Right lobe of liver (tissue), 6 donors: ENCODE data around the gene ABL1. TPM values are rescaled to one million over a fixed set of nuclear protein-coding genes. Genes with fewer than 3 reads are reported as not detected.

Experiments used
- ATAC-seq, 4 donors: fragments of 200-7000 bp; cut with Tn5 transposase; one replicate each; pipeline ENCODE4 v1.9.1; 2020; ENCODE audit warnings: mild to moderate bottlenecking in 4 of 4, moderate library complexity in 4 of 4
- DNase-seq, 3 donors: peaks; one replicate each; pipeline ENCODE4 v3.0.0-alpha.2; 2020
- H3K27ac ChIP-seq, 3 donors: fragments of 200-600 bp; one replicate each; pipeline ENCODE4 v1.8.0; 2022
- H3K27me3 ChIP-seq, 2 donors: fragments of 200-600 bp; one replicate each; pipeline ENCODE4 v1.8.0; 2022
- H3K36me3 ChIP-seq, 4 donors: fragments of 200-600 bp; sonication (generic) in 1 of 4; one replicate each; pipeline versions ENCODE4 v1.5.1 to v1.8.0; 2017 to 2022; ENCODE audit warnings: control low read depth in 1 of 4
- H3K4me1 ChIP-seq, 4 donors: fragments of 200-600 bp; sonication (generic) in 1 of 4; one replicate each; pipeline versions ENCODE4 v1.5.1 to v1.8.0; 2017 to 2022; ENCODE audit warnings: control low read depth in 1 of 4
- H3K4me3 ChIP-seq, 3 donors: fragments of 200-600 bp; one replicate each; pipeline ENCODE4 v1.8.0; 2022
- H3K9me3 ChIP-seq, 4 donors: fragments of 200-600 bp; sonication (generic) in 1 of 4; one replicate each; pipeline versions ENCODE4 v1.5.1 to v1.8.0; 2017 to 2022; ENCODE audit warnings: control low read depth in 1 of 4
- CTCF ChIP-seq, 4 donors: fragments of 200-600 bp in 3 of 4; fragments of 450-650 bp in 1 of 4; IDR thresholded peaks; one replicate each; pipeline versions ENCODE4 v1.5.1 to v1.8.0; 2016 to 2022; ENCODE audit warnings: antibody characterized with exemption in 4 of 4, mild to moderate bottlenecking in 2 of 4
- POLR2A ChIP-seq: fragments of 450-650 bp; IDR thresholded peaks from one replicate; pipeline ENCODE4 v1.6.1; 2017; ENCODE audit warnings: antibody characterized with exemption, mild to moderate bottlenecking
- WGBS: methylation state at CpG from one replicate; pipeline ENCODE4 v1.1.6; 2018; ENCODE audit warnings: low coverage, low lambda C conversion rate; ENCODE audit not compliant: insufficient coverage; ENCODE audit errors: missing lambda C conversion rate; 5-methylcytosine and 5-hydroxymethylcytosine counted together
- intact Hi-C, 2 donors: fragments of 100-400 bp; cut with DNase I; formaldehyde crosslinking; loops; one replicate each; pipeline versions ENCODE4 v1.11.2 to v1.14.1; 2022
- total RNA-seq, 6 experiments: library from RNA; depleted of rRNA in 2 of 6; stranded (reverse); fragments of >200 nt in 2 of 6; fragmentation: NEBNext Ultra II Directional in 3 of 6; extraction: Animal tissue kit (Norgen Biotek cat#: 25700) in 3 of 6; gene quantifications; one replicate each; pipeline versions ENCODE4 v1.1.0 to v1.2.4, GENCODE V29; 2016 to 2023
- donor health status: DM: no; HTN: yes; CAD: no.
- donor health status: DM: no; HTN: no; CAD: no.
- donor health status: DM: no; HTN: no; CAD: no.
- donor health status: DM: no; HTN: yes; CAD: no.
- donor health status: DM: no; HTN: yes; CAD: no.

The ABL1 gene
- total RNA-seq, 6 experiments from 2014 or later = 17.0 to 25.8 (median 18.8) TPM

GRCh38 chr9:130805510-130806326 is 29.3 kb upstream of the ABL1 start:
- Histone ChIP-seq H3K27ac (no peak overlapping the region), H3K4me3 (no peak overlapping the region), H3K4me1 (no peaks in the 10 kb centered on the region), H3K9me3 (no peaks in the 10 kb centered on the region), H3K36me3 (no peaks in the 10 kb centered on the region), H3K27me3 (no peaks in the 10 kb centered on the region)
- WGBS = 58% methylated on average over 1 of the region's 1 CpG
- no peak for DNase-seq
- ATAC-seq = no peak
- intact Hi-C loops = no loop called here
- TF ChIP-seq CTCF (IDR thresholded peaks at IDR 0.05) (no peak), POLR2A (no peak)

- DNase-seq = no peak
- Histone ChIP-seq H3K36me3 (no peaks in the 10 kb centered on the region), H3K4me3 (no peak overlapping the region), H3K4me1 (no peaks in the 10 kb centered on the region), H3K27me3 (no peaks in the 10 kb centered on the region), H3K27ac (no peak overlapping the region), H3K9me3 (no peaks in the 10 kb centered on the region)
- ATAC-seq = no peak
- WGBS = 77% methylated on average over 1 of the region's 1 CpG
- intact Hi-C loops = no loop called here
- TF ChIP-seq CTCF (IDR thresholded peaks at IDR 0.05) (no peak), POLR2A (no peak)
Observed at GRCh38 chr9:130806327-130806716, 28.7 kb upstream of the ABL1 start.

GRCh38 chr9:130810609-130811136 is 24.4 kb upstream of the ABL1 start:
- ATAC-seq (no peak), DNase-seq (no peak)
- Histone ChIP-seq H3K4me3 (no peak overlapping the region), H3K27ac (no peak overlapping the region), H3K4me1 (no peaks in the 10 kb centered on the region), H3K27me3 (no peaks in the 10 kb centered on the region), H3K36me3 (no peaks in the 10 kb centered on the region), H3K9me3 (no peaks in the 10 kb centered on the region)
- no peak for TF ChIP-seq CTCF (IDR thresholded peaks at IDR 0.05)
- TF ChIP-seq POLR2A = no peak
- intact Hi-C loops = no loop called here

- no peak for TF ChIP-seq POLR2A
- TF ChIP-seq CTCF (IDR thresholded peaks at IDR 0.05) = no peak
- no peaks in the 10 kb centered on the region for H3K4me1 ChIP-seq
- H3K27ac ChIP-seq = no peak overlapping the region
- 90% methylated on average over 4 of the region's 9 CpGs for WGBS
- H3K36me3 ChIP-seq = no peaks in the 10 kb centered on the region
- DNase-seq = no peak
- no peak for ATAC-seq
- H3K27me3 ChIP-seq = no peaks in the 10 kb centered on the region
- H3K4me3 ChIP-seq = no peak overlapping the region
- intact Hi-C loops = no loop called here
- no peaks in the 10 kb centered on the region for H3K9me3 ChIP-seq
Observed at GRCh38 chr9:130815242-130815808, 19.7 kb upstream of the ABL1 start.
